Epithelial cell of proximal tubule (primary cell): Measurements from ENCODE around the gene TMEM178B. TPM values are rescaled to one million over a fixed set of nuclear protein-coding genes. Genes with fewer than 3 reads are reported as not detected.

Source experiments
- DNase-seq: peaks from one replicate; pipeline ENCODE4 v3.0.0-alpha.2; 2011; ENCODE audit warnings: low read depth
- H3K4me3 ChIP-seq: 2 replicates; pipeline ENCODE4 v1.5.1; 2011; ENCODE audit warnings: low read depth, mild to moderate bottlenecking, low read length
- total RNA-seq: library from RNA; depleted of rRNA; stranded (reverse); fragments of >200 nt; gene quantifications from 2 replicates; pipeline ENCODE4 v1.2.3, GENCODE V29; 2015
- TF ChIP-seq, protein P1 (sequence below): conservative IDR thresholded peaks from 2 replicates; pipeline ENCODE4 v1.5.1; 2012; ENCODE audit warnings: low read depth, mild to moderate bottlenecking, low read length

The TMEM178B gene
- total RNA-seq, 1 donor from 2014 or later: 3.1 TPM

DNA sequence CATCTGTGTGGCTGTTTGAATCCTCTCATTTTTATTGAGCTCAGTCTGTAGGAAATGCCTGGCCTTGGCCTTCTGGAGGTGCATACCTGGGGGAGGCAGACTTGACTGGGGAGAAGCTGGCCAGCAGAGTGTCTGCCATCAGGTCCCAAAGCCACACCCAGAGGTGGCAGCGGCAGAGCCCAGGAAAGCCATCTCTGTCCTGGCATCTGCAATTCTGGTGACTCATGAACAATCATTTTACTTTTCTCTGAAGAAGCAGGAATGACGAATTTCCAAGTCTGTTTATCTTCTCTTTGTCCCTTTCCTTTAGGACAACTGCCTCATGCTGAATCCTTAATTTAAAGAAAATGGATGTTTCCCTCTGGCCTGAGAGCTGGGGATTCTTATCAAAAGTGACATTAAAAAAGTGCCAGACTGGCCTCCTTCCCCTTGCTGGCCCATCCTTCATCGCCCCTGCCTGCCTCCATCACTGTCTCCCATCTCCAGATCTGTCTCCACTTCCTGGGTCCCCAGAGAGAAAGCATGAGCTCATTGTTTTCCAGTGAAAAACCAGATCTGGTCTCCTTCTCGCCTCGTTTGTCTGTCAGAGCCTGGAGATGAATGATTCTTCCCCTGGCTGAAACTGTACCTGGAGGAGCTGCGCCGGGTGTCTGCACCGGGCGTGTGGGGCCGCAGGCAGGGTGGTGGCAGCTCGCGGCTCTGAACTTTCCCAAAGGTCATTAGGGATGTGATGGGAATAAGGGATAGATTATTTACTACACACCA, 124.5 kb downstream of the TMEM178B start:
- no peak overlapping the region for H3K4me3 ChIP-seq
- no peak for DNase-seq
- TF ChIP-seq, protein P1, sequence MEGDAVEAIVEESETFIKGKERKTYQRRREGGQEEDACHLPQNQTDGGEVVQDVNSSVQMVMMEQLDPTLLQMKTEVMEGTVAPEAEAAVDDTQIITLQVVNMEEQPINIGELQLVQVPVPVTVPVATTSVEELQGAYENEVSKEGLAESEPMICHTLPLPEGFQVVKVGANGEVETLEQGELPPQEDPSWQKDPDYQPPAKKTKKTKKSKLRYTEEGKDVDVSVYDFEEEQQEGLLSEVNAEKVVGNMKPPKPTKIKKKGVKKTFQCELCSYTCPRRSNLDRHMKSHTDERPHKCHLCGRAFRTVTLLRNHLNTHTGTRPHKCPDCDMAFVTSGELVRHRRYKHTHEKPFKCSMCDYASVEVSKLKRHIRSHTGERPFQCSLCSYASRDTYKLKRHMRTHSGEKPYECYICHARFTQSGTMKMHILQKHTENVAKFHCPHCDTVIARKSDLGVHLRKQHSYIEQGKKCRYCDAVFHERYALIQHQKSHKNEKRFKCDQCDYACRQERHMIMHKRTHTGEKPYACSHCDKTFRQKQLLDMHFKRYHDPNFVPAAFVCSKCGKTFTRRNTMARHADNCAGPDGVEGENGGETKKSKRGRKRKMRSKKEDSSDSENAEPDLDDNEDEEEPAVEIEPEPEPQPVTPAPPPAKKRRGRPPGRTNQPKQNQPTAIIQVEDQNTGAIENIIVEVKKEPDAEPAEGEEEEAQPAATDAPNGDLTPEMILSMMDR: no peak

DNA sequence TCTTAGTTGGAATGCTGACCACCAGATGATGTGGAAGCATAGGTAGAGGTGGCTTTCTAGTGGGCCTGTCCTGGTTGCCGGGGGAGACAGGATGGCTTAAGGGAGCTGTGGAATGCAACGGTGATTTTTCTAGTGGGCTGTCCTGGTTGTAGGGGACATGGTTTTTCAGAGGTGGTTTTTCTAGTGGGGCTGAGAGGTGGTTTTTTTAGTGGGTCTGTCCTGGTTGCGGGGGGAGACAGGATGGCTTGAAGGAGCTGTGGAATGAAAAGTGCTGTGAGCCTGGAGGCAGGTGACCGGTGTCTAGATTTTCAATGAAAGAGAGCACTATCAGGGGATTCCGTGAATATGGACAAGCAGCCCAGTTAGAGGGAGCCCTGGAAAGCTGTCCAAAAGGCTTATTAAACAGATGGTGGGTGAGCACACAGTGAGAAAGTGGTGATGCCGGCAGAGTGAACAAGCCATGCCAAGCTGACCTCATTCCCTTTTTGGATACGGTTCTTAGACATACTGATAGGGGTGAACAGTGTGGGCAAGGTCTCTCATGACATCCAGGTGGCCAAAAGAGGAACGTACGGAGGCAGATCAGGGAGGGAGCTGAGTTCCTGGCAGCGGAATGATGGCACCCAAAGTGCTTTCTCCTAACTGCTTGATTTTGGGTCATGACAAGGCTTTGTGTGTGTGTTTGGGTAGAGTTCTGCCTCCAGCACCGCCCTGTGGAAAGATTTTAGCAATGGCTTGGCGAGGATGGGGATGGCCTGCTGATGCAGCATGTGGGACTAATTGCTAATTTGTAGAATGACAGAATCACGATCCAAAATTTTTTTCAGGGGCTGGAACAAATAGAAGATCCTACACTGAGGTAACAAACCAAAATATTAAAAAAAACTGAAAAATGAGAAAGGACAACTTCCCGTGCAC, 126.6 kb downstream of the TMEM178B start:
- no peak overlapping the region for H3K4me3 ChIP-seq
- TF ChIP-seq, protein P1: no peak
- no peak for DNase-seq

DNA sequence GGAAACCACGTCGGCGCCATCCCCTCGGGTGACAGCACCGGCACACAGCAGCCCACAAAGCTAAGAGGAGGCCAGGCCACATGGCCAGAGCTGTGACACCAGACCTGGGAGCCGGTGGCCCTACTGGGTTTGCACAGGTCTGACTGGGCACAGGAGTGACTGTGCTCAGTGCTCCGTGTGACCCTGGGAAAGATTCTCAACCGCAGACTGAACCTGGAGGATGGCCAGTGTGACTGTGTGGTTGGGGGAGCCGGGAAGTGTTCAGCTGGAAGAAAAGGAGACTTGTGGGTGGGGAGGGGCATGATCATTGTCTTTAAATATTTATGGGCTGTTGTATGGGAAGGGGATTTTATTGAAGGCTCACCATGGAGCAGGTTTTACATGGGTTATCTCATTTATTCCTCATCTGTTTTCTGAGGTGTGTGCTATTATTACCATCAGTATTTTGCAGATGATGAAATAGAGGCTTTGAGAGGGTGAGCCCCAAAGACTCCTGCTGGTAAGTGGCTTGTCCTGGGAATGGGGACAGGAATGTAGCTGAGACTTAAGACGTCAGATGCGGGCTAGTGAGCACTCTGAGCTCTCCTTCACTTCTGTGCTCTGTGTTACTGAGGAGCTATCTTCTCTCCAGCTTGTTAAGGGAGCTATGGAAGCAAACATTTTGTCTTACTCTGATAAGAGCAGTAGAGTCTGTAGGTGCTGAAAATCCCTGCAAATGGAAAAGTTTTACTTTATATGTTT, 127.5 kb downstream of the TMEM178B start:
- no peak overlapping the region for H3K4me3 ChIP-seq
- TF ChIP-seq, protein P1: no peak
- no peak for DNase-seq

DNA sequence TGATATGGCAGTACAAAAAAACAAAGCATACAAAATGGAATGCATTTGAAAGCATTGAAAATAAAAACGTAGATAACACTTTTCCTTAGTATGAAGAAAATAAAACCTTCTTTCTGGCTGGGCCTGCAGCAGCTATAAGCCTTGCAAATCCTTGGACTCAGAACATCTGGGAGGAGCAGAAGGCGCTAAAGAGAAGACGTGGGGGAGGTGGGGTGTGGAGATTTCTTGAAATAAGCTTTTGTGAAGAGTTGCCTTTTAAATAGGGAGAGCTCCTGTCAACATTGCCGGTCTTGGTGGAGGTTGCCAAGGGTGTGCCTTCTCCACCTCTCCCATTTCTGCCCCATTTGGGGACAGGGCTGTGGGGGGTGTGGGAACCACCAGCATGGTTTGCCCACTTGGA, 128.7 kb downstream of the TMEM178B start:
- no peak for DNase-seq
- TF ChIP-seq, protein P1: no peak
- no peak overlapping the region for H3K4me3 ChIP-seq

DNA sequence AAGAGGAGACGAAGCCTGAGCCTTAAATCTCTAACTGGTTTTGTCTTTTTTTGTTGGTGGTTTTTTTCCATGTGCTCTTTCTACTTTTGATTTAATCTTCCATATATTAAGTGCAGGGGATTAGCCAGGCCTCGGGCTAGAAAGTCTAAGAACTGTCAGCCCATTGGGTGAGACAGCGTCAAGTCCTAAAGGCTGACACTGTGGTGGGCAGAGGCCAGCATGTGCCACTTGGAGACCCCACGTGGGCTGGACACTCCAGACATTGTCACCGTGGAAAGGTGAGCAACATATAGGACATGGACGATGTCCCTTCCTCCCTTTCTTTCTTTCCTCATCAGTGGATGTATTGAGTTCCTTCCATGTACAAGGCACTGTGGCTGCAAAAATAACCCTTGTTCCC, 129.3 kb downstream of the TMEM178B start:
- TF ChIP-seq, protein P1: no peak
- no peak overlapping the region for H3K4me3 ChIP-seq
- no peak for DNase-seq

DNA sequence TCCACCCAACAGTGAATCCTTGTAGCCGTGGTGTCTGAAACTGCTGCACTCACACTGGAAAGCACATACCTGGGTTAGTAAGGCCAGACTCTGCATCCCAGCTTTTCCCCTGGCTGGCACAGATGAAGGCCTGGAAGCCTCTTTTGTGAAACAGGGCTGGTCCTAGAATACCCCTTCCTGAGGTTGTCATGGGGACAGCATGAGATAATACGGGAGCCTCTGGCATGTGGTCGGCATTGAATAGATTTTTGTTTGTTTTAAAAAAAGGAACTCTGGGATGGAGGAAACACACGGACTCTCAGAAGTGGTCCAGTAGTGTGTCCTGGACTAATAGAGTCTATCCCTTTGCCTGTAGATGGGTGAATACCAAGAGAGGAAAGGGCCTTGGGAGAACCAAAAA, 129.7 kb downstream of the TMEM178B start:
- H3K4me3 ChIP-seq: no peak overlapping the region
- DNase-seq: no peak
- TF ChIP-seq, protein P1: no peak
